Measurements from ENCODE around the gene MICAL2. TPM values are rescaled to one million over a fixed set of nuclear protein-coding genes. Genes with fewer than 3 reads are reported as not detected.
A peak's percentile ranks its signal among the peaks of the same experiment; 100 is the strongest.

MICAL2 gene
- total RNA-seq, 1 donor from 2014 or later: 510 TPM

DNA sequence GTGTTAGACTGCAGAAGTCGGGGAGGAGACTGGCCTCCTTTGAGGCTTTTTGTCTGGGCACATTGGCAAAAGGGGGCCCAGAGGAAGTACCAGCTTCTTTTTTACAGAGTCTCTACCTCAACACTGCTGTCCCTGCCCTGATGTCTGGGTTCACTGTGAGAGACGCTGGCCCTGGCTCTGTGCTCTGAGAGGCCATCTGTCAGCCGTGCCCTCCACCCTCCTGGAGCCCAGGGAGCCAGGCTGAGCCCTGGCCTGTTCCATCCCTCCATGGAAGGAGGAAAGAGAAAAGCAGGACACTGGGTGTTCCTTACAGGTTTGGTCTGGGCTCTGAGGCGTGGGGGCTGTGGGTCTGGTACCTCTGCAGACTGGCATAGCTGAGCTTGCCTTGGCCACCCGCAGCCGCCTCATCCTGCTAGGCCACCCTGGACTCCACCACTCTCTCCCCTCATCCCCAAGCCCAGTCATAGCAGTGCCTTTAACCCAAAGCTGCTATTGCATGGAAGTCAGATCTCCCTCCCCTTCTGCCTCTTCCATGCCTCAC lies 161.5 kb downstream of the MICAL2 start:
- intact Hi-C loops (cut with micrococcal nuclease): no loop called here
- no peaks in the 10 kb centered on the region for H3K9me3 Mint-ChIP-seq
- no peaks in the 10 kb centered on the region for H3K36me3 Mint-ChIP-seq (ENCODE audit: low read depth)
- no peak for DNase-seq
- H3K4me3 Mint-ChIP-seq: no peak overlapping the region
- H3K27me3 Mint-ChIP-seq: no peaks in the 10 kb centered on the region
- H3K27ac Mint-ChIP-seq: no peak overlapping the region
- H3K4me1 Mint-ChIP-seq: no peaks in the 10 kb centered on the region

- no peaks in the 10 kb centered on the region for H3K36me3 Mint-ChIP-seq (ENCODE audit: low read depth)
- no peak overlapping the region for H3K27ac Mint-ChIP-seq
- H3K4me3 Mint-ChIP-seq: no peak overlapping the region
- H3K27me3 Mint-ChIP-seq: no peaks in the 10 kb centered on the region
- no peaks in the 10 kb centered on the region for H3K4me1 Mint-ChIP-seq
- intact Hi-C loops (cut with micrococcal nuclease): no loop called here
- H3K9me3 Mint-ChIP-seq: no peaks in the 10 kb centered on the region
- DNase-seq: no peak
Measured at GRCh38 chr11:12272821-12273617, 162.6 kb downstream of the MICAL2 start.

DNA sequence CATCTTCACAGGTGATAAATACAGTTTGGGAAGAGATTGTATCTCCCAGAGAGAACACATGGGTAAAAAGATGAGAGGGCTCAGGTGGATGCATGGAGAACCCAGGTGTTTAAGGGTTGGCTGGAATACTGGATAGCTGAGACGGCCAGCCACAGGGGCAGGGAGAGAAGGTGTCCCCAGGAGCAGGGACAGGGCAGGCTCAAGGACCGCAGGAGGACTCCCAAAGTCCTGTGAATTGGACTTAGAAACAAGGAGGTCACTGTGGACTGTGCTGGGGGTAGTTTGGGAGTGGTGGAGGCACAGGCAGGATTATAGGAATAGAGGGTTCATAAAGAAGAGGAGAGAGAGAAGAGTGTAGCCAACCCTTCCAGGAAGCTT lies 163.2 kb downstream of the MICAL2 start:
- H3K27me3 Mint-ChIP-seq: no peaks in the 10 kb centered on the region
- no peak overlapping the region for H3K27ac Mint-ChIP-seq
- no peaks in the 10 kb centered on the region for H3K9me3 Mint-ChIP-seq
- H3K4me3 Mint-ChIP-seq: no peak overlapping the region
- no peak for DNase-seq
- no peaks in the 10 kb centered on the region for H3K36me3 Mint-ChIP-seq (ENCODE audit: low read depth)
- intact Hi-C loops (cut with micrococcal nuclease): no loop called here
- no peaks in the 10 kb centered on the region for H3K4me1 Mint-ChIP-seq

GRCh38 chr11:12274056-12274455 lies 163.7 kb downstream of the MICAL2 start:
- no peak for DNase-seq
- Mint-ChIP-seq H3K9me3 (no peaks in the 10 kb centered on the region), H3K4me1 (peaks cover 3% of the 10 kb centered on the region), H3K4me3 (no peak overlapping the region), H3K27me3 (no peaks in the 10 kb centered on the region), H3K27ac (no peak overlapping the region), H3K36me3 (ENCODE audit: low read depth) (no peaks in the 10 kb centered on the region)
- intact Hi-C loops (cut with micrococcal nuclease): no loop called here

- H3K9me3 Mint-ChIP-seq: no peaks in the 10 kb centered on the region
- intact Hi-C loops (cut with micrococcal nuclease): no loop called here
- no peak overlapping the region for H3K4me3 Mint-ChIP-seq
- DNase-seq: no peak
- no peak overlapping the region for H3K27ac Mint-ChIP-seq
- H3K27me3 Mint-ChIP-seq: no peaks in the 10 kb centered on the region
- no peaks in the 10 kb centered on the region for H3K36me3 Mint-ChIP-seq (ENCODE audit: low read depth)
- peaks cover 3% of the 10 kb centered on the region for H3K4me1 Mint-ChIP-seq
Measured at GRCh38 chr11:12274558-12275197, 164.3 kb downstream of the MICAL2 start.

DNA sequence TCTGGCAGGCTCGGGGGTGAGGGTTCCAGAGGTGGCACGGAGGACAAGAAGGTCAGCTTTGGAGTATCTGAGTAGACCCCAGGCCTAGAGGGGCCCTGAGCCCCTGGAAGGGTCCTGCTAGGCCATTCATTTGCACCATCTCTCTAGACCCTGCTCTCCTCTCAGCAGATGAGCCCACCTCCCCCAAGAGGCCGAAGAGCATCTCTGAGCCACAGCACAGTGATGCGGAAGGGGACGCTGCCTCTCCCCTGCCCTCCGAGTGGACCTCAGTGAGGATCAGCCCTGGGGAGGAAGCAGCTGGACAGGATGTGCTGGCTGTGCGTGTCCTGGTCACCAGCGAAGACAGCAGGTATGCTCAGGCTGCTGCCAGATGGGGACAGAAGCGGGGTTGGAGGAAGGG lies 165.4 kb downstream of the MICAL2 start:
- Mint-ChIP-seq H3K4me3 (no peak overlapping the region), H3K27ac (no peak overlapping the region), H3K4me1 (peaks cover 12% of the 10 kb centered on the region), H3K27me3 (no peaks in the 10 kb centered on the region), H3K9me3 (no peaks in the 10 kb centered on the region), H3K36me3 (ENCODE audit: low read depth) (no peaks in the 10 kb centered on the region)
- intact Hi-C loops (cut with micrococcal nuclease): no loop called here
- DNase-seq: no peak

GRCh38 chr11:12276356-12276755 lies 166.0 kb downstream of the MICAL2 start:
- no peak overlapping the region for H3K27ac Mint-ChIP-seq
- intact Hi-C loops (cut with micrococcal nuclease): no loop called here
- H3K36me3 Mint-ChIP-seq (ENCODE audit: low read depth): no peaks in the 10 kb centered on the region
- no peak for DNase-seq
- peaks cover 14% of the 10 kb centered on the region for H3K4me1 Mint-ChIP-seq
- H3K4me3 Mint-ChIP-seq: no peak overlapping the region
- H3K27me3 Mint-ChIP-seq: no peaks in the 10 kb centered on the region
- no peaks in the 10 kb centered on the region for H3K9me3 Mint-ChIP-seq

GRCh38 chr11:12276831-12277475 lies 166.6 kb downstream of the MICAL2 start:
- Mint-ChIP-seq H3K4me1 (peaks cover 16% of the 10 kb centered on the region), H3K27ac (no peak overlapping the region), H3K9me3 (no peaks in the 10 kb centered on the region), H3K27me3 (no peaks in the 10 kb centered on the region), H3K4me3 (no peak overlapping the region), H3K36me3 (ENCODE audit: low read depth) (peaks cover 2% of the 10 kb centered on the region)
- DNase-seq: no peak
- intact Hi-C loops (cut with micrococcal nuclease): no loop called here

GRCh38 chr11:12278766-12279671 lies 168.6 kb downstream of the MICAL2 start:
- H3K4me1 Mint-ChIP-seq: peaks cover 18% of the 10 kb centered on the region
- H3K27ac Mint-ChIP-seq: peak overlapping the region; percentile 20
- intact Hi-C loops (cut with micrococcal nuclease): no loop called here
- peaks cover 2% of the 10 kb centered on the region for H3K36me3 Mint-ChIP-seq (ENCODE audit: low read depth)
- no peaks in the 10 kb centered on the region for H3K9me3 Mint-ChIP-seq
- H3K4me3 Mint-ChIP-seq: no peak overlapping the region
- H3K27me3 Mint-ChIP-seq: no peaks in the 10 kb centered on the region
- DNase-seq: no peak

DNA sequence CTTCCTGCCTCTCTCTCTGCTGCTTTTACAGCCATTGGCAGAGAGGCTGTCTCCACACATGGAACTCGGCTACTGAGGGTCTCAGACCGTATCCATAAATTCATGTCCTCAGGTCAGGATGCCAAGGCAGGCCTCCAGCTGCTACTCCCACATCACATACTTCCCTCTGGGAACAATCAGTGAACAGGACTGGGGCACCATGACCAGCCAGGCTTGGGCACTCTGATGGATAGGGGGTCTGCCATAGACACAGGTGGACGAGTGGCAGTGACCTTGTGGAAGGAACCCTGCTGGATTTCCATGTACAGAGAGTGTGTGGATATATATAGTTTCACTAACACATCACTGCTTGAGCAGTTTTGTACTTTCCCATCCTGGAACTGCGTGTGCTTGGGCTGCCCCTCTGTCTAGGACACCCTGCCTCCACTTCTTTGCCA lies 169.3 kb downstream of the MICAL2 start:
- no peak overlapping the region for H3K27ac Mint-ChIP-seq
- H3K9me3 Mint-ChIP-seq: no peaks in the 10 kb centered on the region
- no peak for DNase-seq
- no peaks in the 10 kb centered on the region for H3K27me3 Mint-ChIP-seq
- H3K36me3 Mint-ChIP-seq (ENCODE audit: low read depth): peaks cover 2% of the 10 kb centered on the region
- intact Hi-C loops (cut with micrococcal nuclease): loop anchor here (2.0 to 10.0 kb wide), 5 partner anchors 43 to 482 kb away; no protein-coding TSS in a partner anchor
- H3K4me3 Mint-ChIP-seq: no peak overlapping the region
- peaks cover 18% of the 10 kb centered on the region for H3K4me1 Mint-ChIP-seq

- H3K27ac Mint-ChIP-seq: peak overlapping the region; percentile 78
Measured at GRCh38 chr11:12280199-12280837, 169.9 kb downstream of the MICAL2 start.

DNA sequence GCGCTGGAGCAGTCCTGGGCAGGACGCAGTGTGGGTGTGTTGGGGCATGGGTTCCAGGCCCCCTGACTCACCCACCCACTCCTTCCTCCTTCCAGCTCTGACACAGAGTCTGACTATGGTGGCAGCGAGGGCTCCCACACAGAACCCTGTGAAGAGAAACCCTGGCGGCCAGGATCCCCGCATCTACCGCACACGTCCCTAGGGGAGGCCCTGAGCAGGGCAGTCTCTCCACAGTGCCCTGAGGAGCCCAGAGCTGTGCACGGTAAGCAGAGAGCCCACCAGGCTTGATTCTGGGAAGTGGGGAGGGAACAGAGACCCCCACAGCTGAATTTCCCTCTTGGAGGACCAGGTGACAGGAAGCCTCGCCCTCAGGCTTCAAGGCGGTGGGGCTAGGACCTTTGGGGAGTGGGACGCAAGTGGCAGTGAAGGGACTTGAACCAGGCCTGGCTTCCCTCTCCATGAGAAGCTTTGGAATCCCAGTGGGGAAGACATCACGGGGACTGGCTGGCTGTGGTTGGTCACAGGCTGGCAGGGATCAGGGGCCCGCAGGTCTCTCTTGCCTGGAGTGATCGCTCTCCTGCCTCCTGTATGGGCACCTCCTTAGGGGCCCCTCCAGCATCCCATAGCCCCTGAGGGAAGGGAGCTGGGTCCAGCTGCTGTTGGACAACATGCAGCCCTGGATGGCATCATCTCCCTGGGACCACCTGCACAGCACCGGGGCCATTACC lies 170.6 kb downstream of the MICAL2 start:
- DNase-seq: no peak
- no peaks in the 10 kb centered on the region for H3K9me3 Mint-ChIP-seq
- H3K27me3 Mint-ChIP-seq: no peaks in the 10 kb centered on the region
- intact Hi-C loops (cut with micrococcal nuclease): loop anchor here (1.0 to 10.0 kb wide), 6 partner anchors 44 to 484 kb away; no protein-coding TSS in a partner anchor
- peaks cover 18% of the 10 kb centered on the region for H3K4me1 Mint-ChIP-seq
- peaks cover 2% of the 10 kb centered on the region for H3K36me3 Mint-ChIP-seq (ENCODE audit: low read depth)
- H3K4me3 Mint-ChIP-seq: no peak overlapping the region
- H3K27ac Mint-ChIP-seq: peak overlapping the region; percentile 78

More at GRCh38 chr11:12280199-12280837, 169.9 kb downstream of the MICAL2 start:
- no peak for DNase-seq
- H3K9me3 Mint-ChIP-seq: no peaks in the 10 kb centered on the region
- H3K36me3 Mint-ChIP-seq (ENCODE audit: low read depth): peaks cover 2% of the 10 kb centered on the region
- intact Hi-C loops (cut with micrococcal nuclease): loop anchor here (2.0 to 10.0 kb wide), 5 partner anchors 44 to 483 kb away; no protein-coding TSS in a partner anchor
- H3K4me1 Mint-ChIP-seq: peaks cover 18% of the 10 kb centered on the region
- no peak overlapping the region for H3K4me3 Mint-ChIP-seq
- no peaks in the 10 kb centered on the region for H3K27me3 Mint-ChIP-seq

All from activated CD4-positive, alpha-beta T cell treated with anti-CD3 and anti-CD28 coated beads, Interleukin-2, amount 10 ng/mL, durations not matched to agents 24 days and 14 days (primary cell).